ENCODE results near the gene AAK1.

Gene AAK1

GRCh38 chr2:69643602-69644505, at the start of gene AAK1:
AAK1 (minus strand) TSS chr2:69643739; CDS start chr2:69643040, 699 bp downstream.
- peak within 1 kb of the TSS; percentile 93 for H3K4me3 ChIP-seq (ENCODE audit: low read depth, low read length)
- peak; percentile 69 for DNase-seq (ENCODE audit: low read depth)
- TF ChIP-seq CTCF (IDR thresholded peaks at IDR 0.05; ENCODE audit: low read depth, low read length, missing control alignments), result no peak

GRCh38 chr2:69692424-69692823, 48.9 kb upstream of the AAK1 start:
- no peak for TF ChIP-seq CTCF (IDR thresholded peaks at IDR 0.05; ENCODE audit: low read depth, low read length, missing control alignments)
- no peak for DNase-seq (ENCODE audit: low read depth)
- no peak overlapping the region for H3K4me3 ChIP-seq (ENCODE audit: low read depth, low read length)

GRCh38 chr2:69689969-69690368, 46.4 kb upstream of the AAK1 start:
- no peak for TF ChIP-seq CTCF (IDR thresholded peaks at IDR 0.05; ENCODE audit: low read depth, low read length, missing control alignments)

GRCh38 chr2:69689466-69689865, 45.9 kb upstream of the AAK1 start:
- no peak overlapping the region for H3K4me3 ChIP-seq (ENCODE audit: low read depth, low read length)
- TF ChIP-seq CTCF (IDR thresholded peaks at IDR 0.05; ENCODE audit: low read depth, low read length, missing control alignments), result no peak
- DNase-seq (ENCODE audit: low read depth), result no peak

More at GRCh38 chr2:69689969-69690368, 46.4 kb upstream of the AAK1 start:
- no peak for DNase-seq (ENCODE audit: low read depth)
- no peak overlapping the region for H3K4me3 ChIP-seq (ENCODE audit: low read depth, low read length)

GRCh38 chr2:69687971-69688611, 44.6 kb upstream of the AAK1 start:
- no peak overlapping the region for H3K4me3 ChIP-seq (ENCODE audit: low read depth, low read length)
- no peak for DNase-seq (ENCODE audit: low read depth)
- TF ChIP-seq CTCF (IDR thresholded peaks at IDR 0.05; ENCODE audit: low read depth, low read length, missing control alignments), result no peak

GRCh38 chr2:69686813-69687212, 43.3 kb upstream of the AAK1 start:
- no peak for TF ChIP-seq CTCF (IDR thresholded peaks at IDR 0.05; ENCODE audit: low read depth, low read length, missing control alignments)

More at GRCh38 chr2:69686813-69687212, 43.3 kb upstream of the AAK1 start:
- H3K4me3 ChIP-seq (ENCODE audit: low read depth, low read length), result no peak overlapping the region
- DNase-seq (ENCODE audit: low read depth), result no peak
